ENCODE data around the gene CYP4B1. TPM values are rescaled to one million over a fixed set of nuclear protein-coding genes. Genes with fewer than 3 reads are reported as not detected.

The CYP4B1 gene
- total and polyA plus RNA-seq, 10 of the 15 experiments (the other 5 are each of a cell fraction or from before 2014, with no cell fraction given): 0.38 TPM; not detected in 9

DNA sequence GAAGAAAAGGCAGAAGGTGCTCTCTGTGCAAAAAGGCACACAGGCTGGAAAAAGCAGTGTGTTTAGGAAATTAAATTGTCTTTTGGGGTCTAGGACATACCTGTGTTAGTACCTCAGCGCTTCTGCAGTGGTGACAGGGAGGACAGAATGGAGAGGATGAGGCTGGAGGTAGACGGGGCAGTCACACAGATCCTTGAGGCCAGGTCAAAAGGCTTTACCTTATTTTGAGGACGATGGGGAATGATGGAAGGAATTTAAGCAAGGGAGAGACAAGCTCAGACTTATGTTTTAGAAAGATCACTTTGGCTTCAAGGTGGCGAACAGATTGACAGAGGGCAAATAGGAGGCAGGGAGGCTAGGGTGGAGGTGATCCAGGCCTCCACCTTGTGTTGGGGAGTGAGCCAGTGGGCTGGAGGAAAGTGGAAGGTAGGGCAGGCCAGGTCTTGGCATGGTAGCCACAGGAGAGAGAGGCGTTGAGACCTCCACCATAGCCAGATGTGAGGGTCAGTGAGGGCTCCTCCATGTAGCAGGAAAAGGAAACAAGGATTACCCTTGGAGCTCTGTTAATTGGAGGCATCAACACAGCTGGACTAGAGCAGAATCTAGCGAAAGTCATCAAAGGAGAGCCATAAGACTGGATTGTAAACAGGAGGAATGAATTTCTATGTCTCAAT lies 4.2 kb downstream of the CYP4B1 start:
- Histone ChIP-seq H3K36me3 (ENCODE audit: control insufficient read depth in 2 of 2, insufficient read depth in 2 of 2, low read length in 1 of 2) (no peaks in the 10 kb centered on the region), H4K20me1 (ENCODE audit: control insufficient read depth, insufficient read depth) (no peaks in the 10 kb centered on the region), H3K9me3 (replicated peaks; ENCODE audit: control insufficient read depth, insufficient read depth, low read length) (no peaks in the 10 kb centered on the region; the same call in 2 of the 3 replicates), H3K9ac (ENCODE audit: control insufficient read depth, insufficient read depth, low read length) (no peak overlapping the region), H2AFZ (ENCODE audit: control insufficient read depth, low read depth, low read length) (no peak overlapping the region), H3K4me1 (ENCODE audit: control insufficient read depth, insufficient read depth, low read length) (no peaks in the 10 kb centered on the region), H3K79me2 (ENCODE audit: control insufficient read depth, insufficient read depth, low read length) (no peaks in the 10 kb centered on the region), H3K4me3 (no peak overlapping the region), H3K27ac (ENCODE audit: control insufficient read depth, insufficient read depth) (no peak overlapping the region), H3K27me3 (replicated peaks in 1 of 2; ENCODE audit: control insufficient read depth in 2 of 2, insufficient read depth in 2 of 2, low read length in 1 of 2) (no peaks in the 10 kb centered on the region; a peak in 1 of 4 replicates), H3K4me2 (ENCODE audit: control insufficient read depth, insufficient read depth) (no peak overlapping the region)
- intact Hi-C loops (cut with micrococcal nuclease; ENCODE audit: unreplicated experiment) (no loop called here), in situ Hi-C loops (cut with MboI) (no loop called here)
- WGBS (ENCODE audit: insufficient coverage, insufficient replicate concordance, low lambda C conversion rate, missing lambda C conversion rate): 12% methylated on average over 6 of the region's 6 CpGs
- BruUV-seq (replicated peaks): no TSS peak
- TF ChIP-seq SMC3 (IDR thresholded peaks at IDR 0.05; ENCODE audit: borderline replicate concordance, low read length) (no peak), STAT3 (IDR thresholded peaks at IDR 0.05; ENCODE audit: low read depth, low read length) (no peak), SMAD5 (IDR thresholded peaks at IDR 0.05; ENCODE audit: low read depth) (no peak), IKZF2 (IDR thresholded peaks at IDR 0.05) (no peak)
- TF ChIP-seq, protein P1, sequence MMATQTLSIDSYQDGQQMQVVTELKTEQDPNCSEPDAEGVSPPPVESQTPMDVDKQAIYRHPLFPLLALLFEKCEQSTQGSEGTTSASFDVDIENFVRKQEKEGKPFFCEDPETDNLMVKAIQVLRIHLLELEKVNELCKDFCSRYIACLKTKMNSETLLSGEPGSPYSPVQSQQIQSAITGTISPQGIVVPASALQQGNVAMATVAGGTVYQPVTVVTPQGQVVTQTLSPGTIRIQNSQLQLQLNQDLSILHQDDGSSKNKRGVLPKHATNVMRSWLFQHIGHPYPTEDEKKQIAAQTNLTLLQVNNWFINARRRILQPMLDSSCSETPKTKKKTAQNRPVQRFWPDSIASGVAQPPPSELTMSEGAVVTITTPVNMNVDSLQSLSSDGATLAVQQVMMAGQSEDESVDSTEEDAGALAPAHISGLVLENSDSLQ (IDR thresholded peaks at IDR 0.05): no peak
- TF ChIP-seq, protein P2, sequence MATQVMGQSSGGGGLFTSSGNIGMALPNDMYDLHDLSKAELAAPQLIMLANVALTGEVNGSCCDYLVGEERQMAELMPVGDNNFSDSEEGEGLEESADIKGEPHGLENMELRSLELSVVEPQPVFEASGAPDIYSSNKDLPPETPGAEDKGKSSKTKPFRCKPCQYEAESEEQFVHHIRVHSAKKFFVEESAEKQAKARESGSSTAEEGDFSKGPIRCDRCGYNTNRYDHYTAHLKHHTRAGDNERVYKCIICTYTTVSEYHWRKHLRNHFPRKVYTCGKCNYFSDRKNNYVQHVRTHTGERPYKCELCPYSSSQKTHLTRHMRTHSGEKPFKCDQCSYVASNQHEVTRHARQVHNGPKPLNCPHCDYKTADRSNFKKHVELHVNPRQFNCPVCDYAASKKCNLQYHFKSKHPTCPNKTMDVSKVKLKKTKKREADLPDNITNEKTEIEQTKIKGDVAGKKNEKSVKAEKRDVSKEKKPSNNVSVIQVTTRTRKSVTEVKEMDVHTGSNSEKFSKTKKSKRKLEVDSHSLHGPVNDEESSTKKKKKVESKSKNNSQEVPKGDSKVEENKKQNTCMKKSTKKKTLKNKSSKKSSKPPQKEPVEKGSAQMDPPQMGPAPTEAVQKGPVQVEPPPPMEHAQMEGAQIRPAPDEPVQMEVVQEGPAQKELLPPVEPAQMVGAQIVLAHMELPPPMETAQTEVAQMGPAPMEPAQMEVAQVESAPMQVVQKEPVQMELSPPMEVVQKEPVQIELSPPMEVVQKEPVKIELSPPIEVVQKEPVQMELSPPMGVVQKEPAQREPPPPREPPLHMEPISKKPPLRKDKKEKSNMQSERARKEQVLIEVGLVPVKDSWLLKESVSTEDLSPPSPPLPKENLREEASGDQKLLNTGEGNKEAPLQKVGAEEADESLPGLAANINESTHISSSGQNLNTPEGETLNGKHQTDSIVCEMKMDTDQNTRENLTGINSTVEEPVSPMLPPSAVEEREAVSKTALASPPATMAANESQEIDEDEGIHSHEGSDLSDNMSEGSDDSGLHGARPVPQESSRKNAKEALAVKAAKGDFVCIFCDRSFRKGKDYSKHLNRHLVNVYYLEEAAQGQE (IDR thresholded peaks at IDR 0.05; ENCODE audit: low read depth, low read length): no peak
- TF ChIP-seq, protein P3, sequence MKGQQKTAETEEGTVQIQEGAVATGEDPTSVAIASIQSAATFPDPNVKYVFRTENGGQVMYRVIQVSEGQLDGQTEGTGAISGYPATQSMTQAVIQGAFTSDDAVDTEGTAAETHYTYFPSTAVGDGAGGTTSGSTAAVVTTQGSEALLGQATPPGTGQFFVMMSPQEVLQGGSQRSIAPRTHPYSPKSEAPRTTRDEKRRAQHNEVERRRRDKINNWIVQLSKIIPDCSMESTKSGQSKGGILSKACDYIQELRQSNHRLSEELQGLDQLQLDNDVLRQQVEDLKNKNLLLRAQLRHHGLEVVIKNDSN (IDR thresholded peaks at IDR 0.05; ENCODE audit: borderline replicate concordance, extremely low read length, insufficient read depth, low read depth, low read length): no peak
- TF ChIP-seq, protein P4, sequence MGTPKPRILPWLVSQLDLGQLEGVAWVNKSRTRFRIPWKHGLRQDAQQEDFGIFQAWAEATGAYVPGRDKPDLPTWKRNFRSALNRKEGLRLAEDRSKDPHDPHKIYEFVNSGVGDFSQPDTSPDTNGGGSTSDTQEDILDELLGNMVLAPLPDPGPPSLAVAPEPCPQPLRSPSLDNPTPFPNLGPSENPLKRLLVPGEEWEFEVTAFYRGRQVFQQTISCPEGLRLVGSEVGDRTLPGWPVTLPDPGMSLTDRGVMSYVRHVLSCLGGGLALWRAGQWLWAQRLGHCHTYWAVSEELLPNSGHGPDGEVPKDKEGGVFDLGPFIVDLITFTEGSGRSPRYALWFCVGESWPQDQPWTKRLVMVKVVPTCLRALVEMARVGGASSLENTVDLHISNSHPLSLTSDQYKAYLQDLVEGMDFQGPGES (IDR thresholded peaks at IDR 0.05): no peak
- DNase-seq (ENCODE audit: low read depth, low spot score): no peak
- ChIA-PET CTCF (no interaction called here), RAD21 (ENCODE audit: unreplicated experiment) (no interaction called here), POLR2A (no interaction called here), SMC1A (ENCODE audit: uncharacterized antibody, unreplicated experiment) (no interaction called here)
- no peak for FAIRE-seq
- ATAC-seq: no peak

Measured in GM12878 (cell line).